ENCODE measurements around the gene TMSB4X.

TMSB4X gene

GRCh38 chrX:12987900-12988594, 13.1 kb downstream of the TMSB4X start:
- Histone ChIP-seq H3K9ac (ENCODE audit: low read depth, low read length) (no peak overlapping the region), H3K4me1 (ENCODE audit: insufficient read depth, low read length) (peaks cover 32% of the 10 kb centered on the region), H3K27me3 (ENCODE audit: insufficient read depth, low read length, poor library complexity) (no peaks in the 10 kb centered on the region), H3K36me3 (ENCODE audit: insufficient read depth, low read length) (no peaks in the 10 kb centered on the region), H3K4me2 (ENCODE audit: insufficient read depth, low read length) (no peak overlapping the region), H3K79me2 (ENCODE audit: insufficient read depth, low read length) (no peaks in the 10 kb centered on the region), H2AFZ (ENCODE audit: low read depth, low read length) (no peak overlapping the region), H3K4me3 (ENCODE audit: low read depth in 1 of 2, low read length in 2 of 2) (no peak overlapping the region), H4K20me1 (ENCODE audit: insufficient read depth, low read length) (no peaks in the 10 kb centered on the region), H3K27ac (ENCODE audit: low read length) (peak overlapping the region; percentile 40; the same call in 1 of the 2 replicates), H3K9me3 (ENCODE audit: insufficient read depth, low read length, severe bottlenecking) (no peaks in the 10 kb centered on the region)
- no peak for TF ChIP-seq CTCF (IDR thresholded peaks at IDR 0.05; ENCODE audit: borderline replicate concordance, extremely low read depth, low read length, poor library complexity, severe bottlenecking)
- no peak for ATAC-seq (ENCODE audit: insufficient read depth, low read depth)
- DNase-seq, result no peak

GRCh38 chrX:12988797-12989196, 13.9 kb downstream of the TMSB4X start:
- Histone ChIP-seq H3K4me2 (ENCODE audit: insufficient read depth, low read length) (no peak overlapping the region), H2AFZ (ENCODE audit: low read depth, low read length) (no peak overlapping the region), H3K9ac (ENCODE audit: low read depth, low read length) (no peak overlapping the region), H3K4me1 (ENCODE audit: insufficient read depth, low read length) (peaks cover 24% of the 10 kb centered on the region), H3K27me3 (ENCODE audit: insufficient read depth, low read length, poor library complexity) (no peaks in the 10 kb centered on the region), H3K79me2 (ENCODE audit: insufficient read depth, low read length) (no peaks in the 10 kb centered on the region), H3K9me3 (ENCODE audit: insufficient read depth, low read length, severe bottlenecking) (no peaks in the 10 kb centered on the region), H3K4me3 (ENCODE audit: low read depth in 1 of 2, low read length in 2 of 2) (no peak overlapping the region), H3K27ac (ENCODE audit: low read length) (no peak overlapping the region), H3K36me3 (ENCODE audit: insufficient read depth, low read length) (no peaks in the 10 kb centered on the region), H4K20me1 (ENCODE audit: insufficient read depth, low read length) (no peaks in the 10 kb centered on the region)
- DNase-seq (no peak), ATAC-seq (ENCODE audit: insufficient read depth, low read depth) (no peak)
- TF ChIP-seq CTCF (IDR thresholded peaks at IDR 0.05; ENCODE audit: borderline replicate concordance, extremely low read depth, low read length, poor library complexity, severe bottlenecking) (no peak), EZH2 (IDR thresholded peaks at IDR 0.05; ENCODE audit: borderline replicate concordance, low read depth, low read length, severe bottlenecking) (no peak)

DNA sequence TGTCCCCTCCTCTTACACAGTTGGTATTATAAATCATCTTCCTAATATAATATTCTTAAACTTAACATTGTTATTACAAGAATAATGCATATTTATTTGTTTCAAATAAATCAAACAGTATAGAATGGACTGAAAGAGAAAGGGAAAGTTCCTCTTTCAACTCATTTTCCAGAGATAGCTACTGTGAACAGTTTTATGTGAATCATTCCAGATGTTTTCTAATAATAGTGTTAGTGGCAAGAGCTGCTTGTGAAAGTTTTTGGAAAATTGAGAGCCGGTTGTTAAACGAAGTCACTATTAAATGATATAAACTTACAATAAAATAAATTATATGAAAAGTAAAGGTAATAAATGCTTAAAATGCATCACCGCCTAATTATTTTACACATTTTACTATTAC, 14.6 kb downstream of the TMSB4X start:
- Histone ChIP-seq H3K36me3 (ENCODE audit: insufficient read depth, low read length) (no peaks in the 10 kb centered on the region), H3K9ac (ENCODE audit: low read depth, low read length) (no peak overlapping the region), H3K27me3 (ENCODE audit: insufficient read depth, low read length, poor library complexity) (no peaks in the 10 kb centered on the region), H3K4me3 (ENCODE audit: low read depth in 1 of 2, low read length in 2 of 2) (no peak overlapping the region), H3K9me3 (ENCODE audit: insufficient read depth, low read length, severe bottlenecking) (no peaks in the 10 kb centered on the region), H3K4me1 (ENCODE audit: insufficient read depth, low read length) (peaks cover 18% of the 10 kb centered on the region), H3K27ac (ENCODE audit: low read length) (no peak overlapping the region), H3K79me2 (ENCODE audit: insufficient read depth, low read length) (no peaks in the 10 kb centered on the region), H3K4me2 (ENCODE audit: insufficient read depth, low read length) (no peak overlapping the region), H4K20me1 (ENCODE audit: insufficient read depth, low read length) (no peaks in the 10 kb centered on the region), H2AFZ (ENCODE audit: low read depth, low read length) (no peak overlapping the region)
- DNase-seq (no peak), ATAC-seq (ENCODE audit: insufficient read depth, low read depth) (no peak)
- TF ChIP-seq EZH2 (IDR thresholded peaks at IDR 0.05; ENCODE audit: borderline replicate concordance, low read depth, low read length, severe bottlenecking), result no peak
- TF ChIP-seq CTCF (IDR thresholded peaks at IDR 0.05; ENCODE audit: borderline replicate concordance, extremely low read depth, low read length, poor library complexity, severe bottlenecking), result no peak

All from DND-41 (cell line).